Measurements from ENCODE around the gene TAP1.
"Not testable (repeated sequence)": the region's sequence is repeated elsewhere in the genome, so short reads cannot be mapped to it uniquely, and the experiment has no call there.

Gene TAP1

DNA sequence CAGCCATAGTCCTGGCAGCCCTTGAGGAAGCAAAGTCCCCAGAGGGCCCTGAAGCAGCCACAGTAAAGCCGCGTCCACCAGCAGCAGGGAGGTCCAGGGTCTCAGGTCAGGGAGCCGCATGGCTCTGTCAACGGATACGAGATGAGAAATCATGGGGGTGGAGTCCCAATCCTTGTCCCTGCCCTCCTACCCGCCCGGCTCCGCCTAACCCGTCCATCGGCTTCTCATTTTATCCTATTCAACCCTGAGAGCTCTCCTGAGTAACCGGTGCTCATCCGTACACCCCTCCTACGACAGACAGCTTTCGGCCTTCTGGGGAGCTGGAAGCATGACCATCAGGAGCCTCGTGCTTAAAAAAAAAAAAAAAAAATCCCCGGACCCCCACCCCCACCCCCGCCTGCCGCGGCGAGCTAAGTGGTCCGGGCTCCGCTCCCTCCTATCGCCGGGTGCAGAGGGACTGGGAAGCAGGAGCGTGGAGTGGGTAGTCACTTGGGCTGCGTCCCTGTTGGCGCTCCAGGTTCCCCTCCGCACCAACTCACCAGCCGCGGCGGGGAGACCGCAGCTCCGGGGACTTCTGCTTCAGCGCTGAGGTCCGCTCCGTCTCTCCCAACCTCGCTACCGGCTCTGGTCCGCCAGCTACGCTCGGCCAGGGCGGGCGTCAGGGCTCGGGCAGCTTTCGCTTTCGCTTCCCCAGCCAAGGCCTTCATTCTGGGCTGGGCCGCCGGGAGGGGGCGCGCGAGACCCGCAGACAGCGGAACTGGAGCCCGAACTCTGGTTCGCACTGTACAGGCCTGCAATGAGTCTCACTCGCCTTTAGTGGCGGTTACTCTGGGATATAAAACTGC is 15.2 kb downstream of the TAP1 start, which contains the start of gene TAP2:
Gene TAP2, minus strand, starts transcription at position 626 of the 845 bp plus-strand sequence. Its CDS starts 506 bp downstream, at position 120.
- DNase-seq: peak; percentile 59

DNA sequence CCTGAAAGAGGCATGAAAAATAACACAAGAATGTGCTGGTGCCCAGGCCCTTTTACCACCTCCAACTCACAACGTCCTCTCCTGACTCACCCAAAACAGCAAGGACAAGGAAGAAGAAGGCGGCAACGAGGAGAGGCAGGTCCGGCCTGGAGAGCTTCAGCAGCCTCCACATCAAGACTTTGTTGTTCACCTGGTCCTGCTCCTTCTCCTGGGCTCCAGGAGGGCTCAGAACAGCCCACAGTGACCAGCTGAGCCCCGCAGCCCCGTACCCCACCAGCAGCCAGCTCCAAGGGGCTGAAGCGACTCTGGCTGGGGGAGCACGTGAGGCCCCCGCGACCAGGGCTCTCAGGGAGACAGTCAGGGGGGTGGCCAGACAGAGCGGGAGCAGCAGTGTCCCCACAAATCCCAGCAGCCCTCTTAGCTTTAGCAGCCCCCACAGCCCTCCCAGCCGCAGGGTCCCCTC is 15.8 kb downstream of the TAP1 start:
- no peak for DNase-seq

GRCh38 chr6:32836873-32837272 is 16.6 kb downstream of the TAP1 start:
- DNase-seq: no peak

DNA sequence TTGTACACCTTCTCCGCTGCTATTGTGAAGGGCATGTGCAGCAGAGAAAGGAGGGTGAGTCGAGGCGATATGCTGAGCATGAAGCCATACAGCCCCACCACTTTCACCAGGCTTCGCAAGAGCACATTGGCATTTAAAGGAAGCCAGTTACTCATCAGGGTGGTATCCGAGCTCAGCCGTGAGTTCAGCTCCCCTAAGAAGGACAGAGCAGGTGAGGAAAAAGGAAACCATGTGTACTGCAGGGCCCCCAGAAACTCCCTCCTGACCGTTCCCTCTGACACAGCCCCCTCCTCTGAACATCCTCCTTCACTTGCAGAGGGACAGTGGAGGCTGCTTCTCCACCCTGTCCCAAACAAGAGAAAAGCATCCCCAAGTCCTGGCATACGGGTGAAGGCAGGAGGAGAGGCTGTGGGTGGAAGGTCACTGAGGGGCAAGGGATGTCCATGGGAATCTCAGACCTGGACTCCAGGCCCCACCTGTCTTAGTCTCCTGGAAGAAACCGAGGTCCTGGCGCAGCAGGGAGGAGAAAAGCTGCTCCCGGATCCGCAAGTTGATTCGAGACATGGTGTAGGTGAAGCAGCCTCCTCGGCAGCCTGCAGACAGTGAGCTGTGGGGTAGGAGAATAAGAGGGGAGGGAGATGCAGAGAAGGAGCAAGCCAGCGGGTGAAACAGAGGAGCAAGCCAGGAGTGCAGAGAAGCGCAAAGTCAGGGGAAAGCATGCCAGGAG is 18.2 kb downstream of the TAP1 start:
- DNase-seq: no peak

- no peak for DNase-seq
Observed at GRCh38 chr6:32833664-32834063, 19.8 kb downstream of the TAP1 start.

GRCh38 chr6:32832535-32832934 is 21.0 kb downstream of the TAP1 start:
- DNase-seq: no peak

GRCh38 chr6:32830936-32831335 is 22.6 kb downstream of the TAP1 start:
- no peak for DNase-seq

DNA sequence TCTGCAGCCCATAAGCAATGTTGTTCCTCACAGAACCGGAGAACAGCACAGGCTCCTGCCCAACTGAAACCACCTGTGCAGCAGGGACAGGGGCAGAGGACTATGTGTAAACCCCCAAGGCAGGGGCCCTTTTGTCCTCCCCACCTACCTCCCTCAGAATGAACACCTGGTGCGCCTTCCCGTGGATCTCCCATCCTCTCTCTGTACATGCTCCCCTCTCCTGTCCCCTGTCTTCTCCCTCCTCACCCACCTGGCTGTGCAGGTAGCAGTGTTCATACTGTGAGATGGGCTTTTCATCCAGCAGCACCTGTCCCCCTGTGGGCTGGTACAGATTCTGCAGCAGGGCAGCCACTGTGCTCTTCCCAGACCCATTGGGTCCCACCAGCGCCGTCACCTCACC is 23.5 kb downstream of the TAP1 start:
- DNase-seq: no peak

DNA sequence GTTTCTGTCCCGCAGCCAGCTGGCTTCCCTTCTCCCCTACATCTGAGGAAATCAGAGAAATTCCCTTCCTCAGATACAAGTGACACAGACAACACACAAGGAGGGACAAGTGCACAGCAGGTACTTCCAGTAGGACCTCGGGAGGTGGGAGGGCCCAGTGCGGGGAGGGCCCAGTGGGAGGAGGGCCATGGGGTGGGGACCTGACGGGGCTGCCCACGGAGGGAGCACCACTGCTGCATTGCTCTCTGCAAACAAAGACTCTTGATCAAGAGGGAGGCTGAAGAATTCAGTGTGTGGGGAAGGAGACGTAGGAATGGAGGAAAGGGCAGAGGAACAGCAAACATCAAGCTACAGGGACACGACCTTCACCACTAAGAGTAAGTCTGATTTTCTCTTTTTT is 24.0 kb downstream of the TAP1 start:
- DNase-seq: no peak

GRCh38 chr6:32827025-32827424 is 26.5 kb downstream of the TAP1 start:
- no peak for DNase-seq

DNA sequence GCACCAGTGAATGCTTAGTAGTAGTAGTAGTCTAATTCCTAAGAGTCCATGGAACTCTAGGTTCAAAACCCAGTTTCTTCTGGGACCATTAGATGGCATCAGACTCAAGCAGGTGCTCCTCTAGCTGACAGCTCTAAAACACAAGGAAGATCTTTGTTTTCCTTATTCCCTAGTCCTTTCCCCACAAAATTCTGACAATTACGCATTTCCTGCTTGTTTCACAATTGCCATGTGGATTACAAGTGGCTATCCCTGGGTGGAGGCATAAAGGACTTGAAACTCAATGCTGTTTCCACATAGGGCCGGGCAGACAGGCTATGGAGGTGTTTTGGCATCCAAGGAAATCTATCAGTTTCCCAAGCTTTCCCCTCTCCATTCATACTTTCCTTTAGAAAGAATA is 27.5 kb downstream of the TAP1 start:
- DNase-seq: no peak

DNA sequence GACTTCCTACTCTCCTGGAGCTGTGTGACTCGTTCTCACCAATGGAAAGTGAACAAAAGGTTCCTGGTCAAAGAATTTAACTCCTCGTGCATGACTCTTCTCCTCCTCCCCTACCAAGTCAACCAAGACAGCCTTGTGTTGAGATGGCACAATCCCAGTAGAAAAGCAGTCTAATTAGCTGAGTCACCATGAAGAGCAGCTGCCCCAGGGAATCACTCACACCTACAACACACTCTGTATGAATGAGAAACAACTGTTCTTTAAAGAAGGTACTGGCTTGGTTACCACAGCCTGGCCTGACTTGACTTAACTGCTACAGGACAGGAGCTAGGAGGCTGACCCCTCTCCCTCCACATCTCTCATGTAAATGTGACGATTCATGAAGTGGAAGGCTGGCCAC is 33.8 kb downstream of the TAP1 start:
- no peak for DNase-seq

GRCh38 chr6:32818867-32819266 is 34.6 kb downstream of the TAP1 start:
- DNase-seq: no peak

DNA sequence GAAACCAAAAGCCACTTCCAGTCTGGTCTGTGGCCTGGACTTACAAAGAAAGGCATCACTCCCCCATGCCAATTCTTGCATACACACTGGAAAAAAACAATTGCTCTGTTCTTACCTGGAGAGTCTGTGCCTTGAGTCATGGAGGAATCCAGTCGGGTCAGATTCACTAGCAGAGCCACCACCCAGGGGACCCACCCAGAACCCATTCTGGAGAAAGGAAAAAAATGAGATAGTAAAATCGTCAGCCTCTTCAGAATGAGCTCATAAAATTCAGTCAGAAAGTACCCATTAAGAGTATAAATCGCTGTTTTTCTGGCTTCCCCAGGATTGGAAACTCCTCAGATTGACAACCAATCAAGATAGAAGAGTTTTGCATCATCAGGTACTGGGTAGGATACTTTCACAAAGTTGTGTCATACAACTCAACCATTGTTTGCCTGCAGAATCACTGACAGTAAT is 36.7 kb downstream of the TAP1 start, which contains the start of gene HLA-DOB:
Gene HLA-DOB, minus strand, starts transcription at position 257 of the 459 bp plus-strand sequence. Its CDS starts 51 bp downstream, at position 206.
- DNase-seq: no peak

GRCh38 chr6:32815996-32816395 is 37.5 kb downstream of the TAP1 start:
- DNase-seq: no peak

DNA sequence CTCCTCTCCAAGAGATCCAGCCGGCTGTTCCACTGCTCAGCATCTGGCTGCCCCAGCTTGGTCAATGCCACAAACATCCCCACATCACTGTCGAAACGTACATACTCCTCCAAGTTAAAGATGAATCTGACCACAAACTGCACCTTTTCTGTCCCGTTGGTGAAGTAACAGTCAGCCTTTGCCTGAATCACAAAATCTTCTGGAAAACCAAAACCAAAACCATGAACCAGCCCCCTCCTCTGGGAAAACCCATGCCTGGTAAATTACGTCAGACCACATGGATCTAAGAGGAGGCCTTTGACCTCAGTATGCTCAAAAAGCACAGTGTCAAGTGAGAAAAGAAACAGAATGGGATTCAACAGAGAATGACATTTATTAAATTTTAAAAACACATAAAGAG is 38.4 kb downstream of the TAP1 start:
- DNase-seq: no peak

GRCh38 chr6:32814145-32814544 is 39.4 kb downstream of the TAP1 start:
- DNase-seq: no peak

DNA sequence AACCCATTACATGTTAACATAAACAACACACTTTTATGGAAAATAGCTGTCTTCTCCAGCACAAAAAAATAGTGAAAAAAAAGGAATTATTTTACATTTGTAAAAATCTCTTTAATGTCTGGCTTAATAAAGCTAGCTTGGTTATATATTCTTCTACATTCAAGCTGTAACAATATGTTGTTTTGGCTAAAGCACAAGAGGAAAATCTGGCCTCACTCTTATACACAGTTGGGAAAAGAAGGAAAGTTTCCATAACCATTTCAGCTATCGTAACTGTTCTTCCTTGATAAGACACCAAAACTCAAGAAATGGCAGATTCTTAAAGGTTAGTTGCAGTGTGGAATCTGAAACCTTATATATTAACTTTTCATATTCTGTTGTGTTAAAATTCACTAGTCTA is 44.3 kb downstream of the TAP1 start:
- no peak for DNase-seq

DNA sequence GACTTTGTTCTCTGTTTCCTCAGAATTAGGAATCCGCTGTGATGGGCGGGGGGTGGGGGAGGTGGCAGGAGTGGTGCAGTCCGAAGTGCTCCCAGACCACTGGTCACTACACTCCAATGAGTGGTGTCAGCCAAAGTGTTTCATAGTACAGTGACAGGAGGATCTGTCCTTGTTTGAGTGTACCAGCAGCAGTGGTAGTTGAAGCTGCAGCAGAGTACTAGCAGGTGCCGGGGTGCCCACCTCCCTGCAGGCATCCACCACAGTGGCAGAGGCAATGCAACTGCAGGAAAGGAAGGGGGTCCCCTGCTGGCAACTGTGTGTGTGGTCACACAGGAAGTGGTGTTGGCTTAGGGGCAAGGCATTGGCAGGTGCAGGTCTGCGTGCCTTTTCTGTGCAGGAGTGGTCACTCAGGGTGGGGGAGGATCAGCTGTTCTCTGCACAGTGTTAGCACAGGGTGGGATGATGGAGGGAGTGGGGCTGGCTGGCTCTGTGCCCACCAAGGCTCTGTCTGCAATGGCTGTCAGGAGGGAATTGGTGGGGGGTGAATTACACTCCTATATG is 46.4 kb downstream of the TAP1 start:
- no peak for DNase-seq

DNA sequence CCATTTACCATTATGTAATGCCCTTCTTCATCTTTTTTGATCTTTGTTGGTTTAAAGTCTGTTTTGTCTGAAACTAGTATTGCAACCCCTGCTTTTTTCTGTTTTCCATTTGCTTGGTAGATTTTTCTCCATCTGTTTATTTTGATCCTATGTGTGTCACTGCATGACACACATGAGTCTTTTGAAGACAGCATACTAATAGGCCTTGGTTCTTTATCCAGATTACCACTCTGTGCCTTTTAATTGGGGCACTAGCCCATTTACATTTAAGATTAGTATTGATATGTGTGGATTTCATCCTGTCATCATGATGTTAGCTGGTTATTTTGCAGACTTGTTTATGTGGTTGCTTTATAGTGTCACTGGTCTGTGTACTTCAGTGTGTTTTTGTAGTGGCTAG is 48.1 kb downstream of the TAP1 start:
- DNase-seq: not testable (repeated sequence)

GRCh38 chr6:32803416-32803815 is 50.1 kb downstream of the TAP1 start:
- DNase-seq: no peak

GRCh38 chr6:32799740-32800139 is 53.8 kb downstream of the TAP1 start:
- no peak for DNase-seq

DNA sequence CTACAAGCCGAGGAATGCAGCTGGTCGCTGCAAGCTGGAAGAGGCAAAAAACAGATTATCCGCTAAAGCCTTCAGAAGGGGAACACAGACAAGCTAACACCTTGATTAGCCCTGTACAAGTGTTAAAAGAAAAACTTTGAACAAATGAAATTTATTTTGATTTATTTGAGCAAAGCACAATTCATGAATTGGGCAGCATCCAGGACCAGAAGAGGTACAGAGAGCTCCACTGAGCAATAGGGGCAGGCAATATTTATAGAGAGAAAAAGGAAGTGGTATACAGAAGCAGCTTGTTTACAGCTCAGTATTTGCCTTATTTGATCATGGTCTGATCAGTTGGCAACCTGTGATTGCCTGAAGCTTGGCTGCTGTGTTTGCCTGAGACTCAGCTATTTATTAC is 54.3 kb downstream of the TAP1 start:
- DNase-seq: no peak

Measured in NCI-H1417 treated with DMSO at 0.1 percent for 48 hours (cell line).